PC-3 (cell line): ENCODE results near the gene CAV1. TPM values are rescaled to one million over a fixed set of nuclear protein-coding genes. Genes with fewer than 3 reads are reported as not detected.

Experiments used
- ATAC-seq: fragments of 200-7000 bp; cut with Tn5 transposase; 2 replicates; pipeline ENCODE4 v1.9.1; 2020; ENCODE audit warnings: mild to moderate bottlenecking, moderate library complexity
- BruUV-seq: library from RNA; stranded (reverse); fragments of 400-500 nt; replicated peaks from 2 replicates; lab custom pipeline; 2021; lab: Mats Ljungman, UMichigan
- CTCF ChIA-PET: fragments of 300-600 bp; sonication (Branson Sonifier 250); formaldehyde crosslinking; loops from one replicate; lab custom pipeline; 2022; ENCODE audit warnings: antibody characterized with exemption; lab: Charles Lee
- POLR2A ChIA-PET: fragments of 300-600 bp; sonication (Branson Sonifier 250); formaldehyde crosslinking; loops from one replicate; lab custom pipeline; 2022; ENCODE audit warnings: antibody characterized with exemption; ENCODE audit not compliant: unreplicated experiment; lab: Charles Lee
- DNase-seq: peaks from one replicate; pipeline ENCODE4 v3.0.0-alpha.2; 2015
- H2AFZ ChIP-seq: fragments of 300-600 bp; sonication (generic); 2 replicates; pipeline ENCODE4 v1.6.0; 2016; ENCODE audit warnings: antibody characterized with exemption, low read length
- H3F3A ChIP-seq: fragments of 300-600 bp; sonication (generic); one replicate; pipeline ENCODE4 v1.6.0; 2017; ENCODE audit warnings: antibody characterized with exemption, low read length, control low read depth, mild to moderate bottlenecking; ENCODE audit not compliant: unreplicated experiment
- H3K27ac ChIP-seq: fragments of 300-600 bp; sonication (generic); 2 replicates; pipeline ENCODE4 v1.5.1; 2016; ENCODE audit warnings: mild to moderate bottlenecking, low read length
- H3K27me3 ChIP-seq: fragments of 300-600 bp; sonication (generic); 2 replicates; pipeline ENCODE4 v1.6.1; 2016; ENCODE audit warnings: low read length, mixed read lengths
- H3K36me3 ChIP-seq: fragments of 300-600 bp; sonication (generic); 2 replicates; pipeline ENCODE4 v1.6.1; 2016; ENCODE audit warnings: low read depth, mixed run types, low read length, mixed read lengths
- H3K4me1 ChIP-seq: fragments of 300-600 bp; sonication (generic); 2 replicates; pipeline ENCODE4 v1.5.1; 2016; ENCODE audit warnings: low read length; ENCODE audit not compliant: insufficient read depth
- H3K4me2 ChIP-seq: fragments of 300-600 bp; sonication (generic); 2 replicates; pipeline ENCODE4 v1.6.0; 2016; ENCODE audit warnings: low read length
- H3K4me3 ChIP-seq: fragments of 300-600 bp; sonication (generic); 2 replicates; pipeline ENCODE4 v1.5.1; 2016; ENCODE audit warnings: mild to moderate bottlenecking, low read length, mixed read lengths
- H3K79me2 ChIP-seq: fragments of 300-600 bp; sonication (generic); 2 replicates; pipeline ENCODE4 v1.6.1; 2017; ENCODE audit warnings: low read length, mixed read lengths
- H3K9ac ChIP-seq: fragments of 300-600 bp; sonication (generic); 2 replicates; pipeline ENCODE4 v1.6.0; 2016; ENCODE audit warnings: mild to moderate bottlenecking, low read length
- H3K9me2 ChIP-seq: fragments of 300-600 bp; sonication (generic); replicated peaks from 2 replicates; pipeline ENCODE4 v1.6.1; 2016; ENCODE audit warnings: mixed run types, low read length, mixed read lengths
- H3K9me3 ChIP-seq: fragments of 300-600 bp; sonication (generic); 2 replicates; pipeline ENCODE4 v1.6.1; 2016; ENCODE audit warnings: low read length, mixed read lengths
- H4K20me1 ChIP-seq: fragments of 300-600 bp; sonication (generic); 2 replicates; pipeline ENCODE4 v1.6.1; 2016; ENCODE audit warnings: low read length, mixed read lengths
- EZH2 ChIP-seq: fragments of 300-600 bp; sonication (generic); IDR thresholded peaks from one replicate; pipeline ENCODE4 v1.6.1; 2017; ENCODE audit warnings: antibody characterized with exemption, mild to moderate bottlenecking, low read length; ENCODE audit not compliant: unreplicated experiment
- EZH2phosphoT487 ChIP-seq: fragments of 300-600 bp; sonication (generic); IDR thresholded peaks from 2 replicates; pipeline ENCODE4 v1.6.1; 2018; ENCODE audit warnings: mild to moderate bottlenecking, antibody characterized with exemption, low read length, borderline replicate concordance
- intact Hi-C: fragments of 100-400 bp; cut with micrococcal nuclease; formaldehyde crosslinking; loops from 2 replicates; pipeline ENCODE4 v1.9.0; 2023
- total RNA-seq: library from RNA; depleted of rRNA; stranded (reverse); fragments of >200 nt; gene quantifications from 2 replicates; pipeline ENCODE4 v1.2.3, GENCODE V29; 2014
- TF ChIP-seq, protein P1 (sequence below): fragments of 300-600 bp; sonication (generic); conservative IDR thresholded peaks from 2 replicates; pipeline ENCODE4 v1.5.1; 2017; ENCODE audit warnings: antibody characterized with exemption, low read depth, mild to moderate bottlenecking, low read length

Gene CAV1
- total RNA-seq, 1 experiment from 2014 or later, result 284 TPM

- peaks cover 26% of the 10 kb centered on the region for H3K4me1 ChIP-seq
- H3K9me3 ChIP-seq, result no peaks in the 10 kb centered on the region
- intact Hi-C loops, result no loop called here
- DNase-seq (no peak), ATAC-seq (peak; percentile 18; the same call in 1 of the 2 replicates)
- no TSS peak for BruUV-seq
- ChIA-PET POLR2A (interaction anchor here (0.7 kb wide), 1 partner anchor 179 kb away, joined by 4 read pairs; no protein-coding TSS in a partner anchor), CTCF (interaction anchor here (0.8 to 1.7 kb wide), 2 partner anchors 79 to 218 kb away, joined by 4 to 7 read pairs; partner anchors contain the start of gene MET)
- TF ChIP-seq EZH2, result no peak
- TF ChIP-seq EZH2phosphoT487, result no peak
- TF ChIP-seq, protein P1, sequence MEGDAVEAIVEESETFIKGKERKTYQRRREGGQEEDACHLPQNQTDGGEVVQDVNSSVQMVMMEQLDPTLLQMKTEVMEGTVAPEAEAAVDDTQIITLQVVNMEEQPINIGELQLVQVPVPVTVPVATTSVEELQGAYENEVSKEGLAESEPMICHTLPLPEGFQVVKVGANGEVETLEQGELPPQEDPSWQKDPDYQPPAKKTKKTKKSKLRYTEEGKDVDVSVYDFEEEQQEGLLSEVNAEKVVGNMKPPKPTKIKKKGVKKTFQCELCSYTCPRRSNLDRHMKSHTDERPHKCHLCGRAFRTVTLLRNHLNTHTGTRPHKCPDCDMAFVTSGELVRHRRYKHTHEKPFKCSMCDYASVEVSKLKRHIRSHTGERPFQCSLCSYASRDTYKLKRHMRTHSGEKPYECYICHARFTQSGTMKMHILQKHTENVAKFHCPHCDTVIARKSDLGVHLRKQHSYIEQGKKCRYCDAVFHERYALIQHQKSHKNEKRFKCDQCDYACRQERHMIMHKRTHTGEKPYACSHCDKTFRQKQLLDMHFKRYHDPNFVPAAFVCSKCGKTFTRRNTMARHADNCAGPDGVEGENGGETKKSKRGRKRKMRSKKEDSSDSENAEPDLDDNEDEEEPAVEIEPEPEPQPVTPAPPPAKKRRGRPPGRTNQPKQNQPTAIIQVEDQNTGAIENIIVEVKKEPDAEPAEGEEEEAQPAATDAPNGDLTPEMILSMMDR, result no peak
- no peak overlapping the region for H3K9ac ChIP-seq
- no peaks in the 10 kb centered on the region for H3K27me3 ChIP-seq
- peak overlapping the region; percentile 83 for H3K4me2 ChIP-seq
- H3K9me2 ChIP-seq, result no peaks in the 10 kb centered on the region
- no peak overlapping the region for H3K27ac ChIP-seq
- peak overlapping the region; percentile 15; the same call in 1 of the 2 replicates for H2AFZ ChIP-seq
- no peaks in the 10 kb centered on the region for H3F3A ChIP-seq
- H3K4me3 ChIP-seq, result no peak overlapping the region
- no peaks in the 10 kb centered on the region for H3K36me3 ChIP-seq
- no peaks in the 10 kb centered on the region for H3K79me2 ChIP-seq
- no peaks in the 10 kb centered on the region for H4K20me1 ChIP-seq
Observed at GRCh38 chr7:116592445-116592844, 67.6 kb downstream of the CAV1 start.

GRCh38 chr7:116593359-116594075 is 68.7 kb downstream of the CAV1 start:
- no peak overlapping the region for H3K9ac ChIP-seq

More at GRCh38 chr7:116593359-116594075, 68.7 kb downstream of the CAV1 start:
- Histone ChIP-seq H3K27ac (no peak overlapping the region), H3K36me3 (no peaks in the 10 kb centered on the region), H3K9me2 (no peaks in the 10 kb centered on the region), H4K20me1 (no peaks in the 10 kb centered on the region), H3K4me2 (no peak overlapping the region), H3K4me1 (peaks cover 17% of the 10 kb centered on the region), H3F3A (no peaks in the 10 kb centered on the region), H2AFZ (no peak overlapping the region), H3K9me3 (no peaks in the 10 kb centered on the region), H3K4me3 (no peak overlapping the region), H3K79me2 (no peaks in the 10 kb centered on the region), H3K27me3 (no peaks in the 10 kb centered on the region)
- TF ChIP-seq, protein P1, result no peak
- TF ChIP-seq EZH2phosphoT487 (no peak), EZH2 (no peak)
- BruUV-seq, result no TSS peak
- ChIA-PET CTCF (no interaction called here), POLR2A (no interaction called here)
- intact Hi-C loops, result no loop called here
- no peak for DNase-seq
- ATAC-seq, result no peak
